ENCODE results near the gene GFPT2. TPM values are rescaled to one million over a fixed set of nuclear protein-coding genes. Genes with fewer than 3 reads are reported as not detected.

Gene GFPT2
- total RNA-seq, 2 experiments from 2014 or later, result not detected

- TF ChIP-seq CTCF (conservative IDR thresholded peaks at IDR 0.05; ENCODE audit: low read length) (no peak), EZH2phosphoT487 (IDR thresholded peaks at IDR 0.05; ENCODE audit: borderline replicate concordance, low read depth, low read length) (no peak)
- CTCF ChIA-PET (ENCODE audit: unreplicated experiment), result no interaction called here
These were observed 11.5 kb downstream of the GFPT2 start for GRCh38 chr5:180341595-180341994.

GRCh38 chr5:180340856-180341255 lies 12.3 kb downstream of the GFPT2 start:
- Histone ChIP-seq H2AFZ (ENCODE audit: low read length) (no peak overlapping the region), H3K4me2 (ENCODE audit: low read length) (no peak overlapping the region), H3K4me3 (ENCODE audit: low read depth, low read length, poor library complexity, severe bottlenecking) (no peak overlapping the region), H3K79me2 (ENCODE audit: insufficient read depth, low read depth, low read length) (no peaks in the 10 kb centered on the region), H3K27ac (ENCODE audit: low read depth, low read length, poor library complexity, severe bottlenecking) (no peak overlapping the region), H3K9me3 (ENCODE audit: low read length) (no peaks in the 10 kb centered on the region), H4K20me1 (ENCODE audit: insufficient read depth, low read length) (no peaks in the 10 kb centered on the region), H3K4me1 (ENCODE audit: insufficient read depth, low read length, poor library complexity, severe bottlenecking) (no peaks in the 10 kb centered on the region), H3K9me2 (ENCODE audit: insufficient read depth, low read length) (no peaks in the 10 kb centered on the region), H3K36me3 (ENCODE audit: insufficient read depth, low read length) (no peaks in the 10 kb centered on the region)
- DNase-seq (ENCODE audit: low spot score), result no peak
- ChIA-PET CTCF (ENCODE audit: unreplicated experiment) (no interaction called here), POLR2A (no interaction called here)
- intact Hi-C loops (cut with micrococcal nuclease; ENCODE audit: unreplicated experiment), result no loop called here
- BruUV-seq (replicated peaks), result no TSS peak
- TF ChIP-seq EZH2phosphoT487 (IDR thresholded peaks at IDR 0.05; ENCODE audit: borderline replicate concordance, low read depth, low read length) (no peak), CTCF (conservative IDR thresholded peaks at IDR 0.05; ENCODE audit: low read length) (no peak)

More at GRCh38 chr5:180341595-180341994, 11.5 kb downstream of the GFPT2 start:
- Histone ChIP-seq H3K36me3 (ENCODE audit: insufficient read depth, low read length) (no peaks in the 10 kb centered on the region), H3K4me3 (ENCODE audit: low read depth, low read length, poor library complexity, severe bottlenecking) (no peak overlapping the region), H3K9me2 (ENCODE audit: insufficient read depth, low read length) (no peaks in the 10 kb centered on the region), H3K9me3 (ENCODE audit: low read length) (no peaks in the 10 kb centered on the region), H2AFZ (ENCODE audit: low read length) (no peak overlapping the region), H3K79me2 (ENCODE audit: insufficient read depth, low read depth, low read length) (no peaks in the 10 kb centered on the region), H3K27ac (ENCODE audit: low read depth, low read length, poor library complexity, severe bottlenecking) (no peak overlapping the region), H4K20me1 (ENCODE audit: insufficient read depth, low read length) (no peaks in the 10 kb centered on the region), H3K4me2 (ENCODE audit: low read length) (no peak overlapping the region), H3K4me1 (ENCODE audit: insufficient read depth, low read length, poor library complexity, severe bottlenecking) (no peaks in the 10 kb centered on the region)
- BruUV-seq (replicated peaks), result no TSS peak
- intact Hi-C loops (cut with micrococcal nuclease; ENCODE audit: unreplicated experiment), result no loop called here
- POLR2A ChIA-PET, result no interaction called here
- DNase-seq (ENCODE audit: low spot score), result no peak

GRCh38 chr5:180339583-180340183 lies 13.5 kb downstream of the GFPT2 start:
- POLR2A ChIA-PET, result no interaction called here
- intact Hi-C loops (cut with micrococcal nuclease; ENCODE audit: unreplicated experiment), result no loop called here
- Histone ChIP-seq H3K4me3 (ENCODE audit: low read depth, low read length, poor library complexity, severe bottlenecking) (no peak overlapping the region), H2AFZ (ENCODE audit: low read length) (no peak overlapping the region), H3K4me2 (ENCODE audit: low read length) (no peak overlapping the region), H3K9me3 (ENCODE audit: low read length) (no peaks in the 10 kb centered on the region), H3K36me3 (ENCODE audit: insufficient read depth, low read length) (no peaks in the 10 kb centered on the region), H3K27ac (ENCODE audit: low read depth, low read length, poor library complexity, severe bottlenecking) (no peak overlapping the region), H3K4me1 (ENCODE audit: insufficient read depth, low read length, poor library complexity, severe bottlenecking) (no peaks in the 10 kb centered on the region), H3K9me2 (ENCODE audit: insufficient read depth, low read length) (no peaks in the 10 kb centered on the region), H3K79me2 (ENCODE audit: insufficient read depth, low read depth, low read length) (no peaks in the 10 kb centered on the region), H4K20me1 (ENCODE audit: insufficient read depth, low read length) (no peaks in the 10 kb centered on the region)
- BruUV-seq (replicated peaks), result no TSS peak
- CTCF ChIA-PET (ENCODE audit: unreplicated experiment), result no interaction called here
- TF ChIP-seq EZH2phosphoT487 (IDR thresholded peaks at IDR 0.05; ENCODE audit: borderline replicate concordance, low read depth, low read length) (no peak), CTCF (conservative IDR thresholded peaks at IDR 0.05; ENCODE audit: low read length) (no peak)
- DNase-seq (ENCODE audit: low spot score), result no peak
